NCI-H2171 treated with DMSO at 0.1 percent for 48 hours (cell line): ENCODE measurements around the gene DCLRE1B.

Experiments
- DNase-seq: peaks from one replicate; lab custom pipeline; 2025; lab: John Stamatoyannopoulos, UW

DCLRE1B gene

DNA sequence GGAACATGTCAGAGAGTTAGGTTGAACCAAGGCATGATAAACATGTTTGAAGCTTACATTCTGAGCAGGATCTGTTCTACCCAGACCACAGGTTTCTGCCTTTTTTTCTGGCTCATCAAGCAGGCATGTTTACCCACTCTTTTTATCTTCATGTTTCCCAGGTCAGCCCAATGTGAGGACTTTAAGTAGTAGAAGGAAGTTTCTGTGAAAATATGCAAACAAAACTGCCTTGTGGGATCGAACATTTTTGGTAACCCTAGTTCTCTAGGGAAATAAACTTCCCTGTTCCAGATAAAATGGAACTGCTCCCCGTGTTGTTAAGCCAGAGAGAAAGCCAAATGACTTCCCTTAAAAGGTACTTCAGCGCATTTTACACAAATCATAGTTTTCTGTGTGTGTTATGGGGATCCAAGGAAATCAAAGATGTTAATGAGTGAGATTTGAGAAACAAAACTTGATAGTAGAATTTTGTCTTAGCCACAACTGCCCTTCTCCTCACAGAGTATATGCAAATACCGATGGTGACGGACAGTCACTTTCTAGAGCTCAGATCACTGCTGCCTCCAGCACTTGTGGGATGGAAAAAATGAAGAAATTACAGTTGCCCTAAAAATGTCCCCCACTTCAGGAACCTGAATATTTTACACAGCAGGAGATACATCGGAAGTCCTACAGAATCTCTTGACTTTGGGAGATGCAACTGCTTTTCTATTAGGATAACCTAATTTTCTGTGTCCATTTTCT lies 23.2 kb downstream of the DCLRE1B start:
- peak; percentile 53 for DNase-seq

DNA sequence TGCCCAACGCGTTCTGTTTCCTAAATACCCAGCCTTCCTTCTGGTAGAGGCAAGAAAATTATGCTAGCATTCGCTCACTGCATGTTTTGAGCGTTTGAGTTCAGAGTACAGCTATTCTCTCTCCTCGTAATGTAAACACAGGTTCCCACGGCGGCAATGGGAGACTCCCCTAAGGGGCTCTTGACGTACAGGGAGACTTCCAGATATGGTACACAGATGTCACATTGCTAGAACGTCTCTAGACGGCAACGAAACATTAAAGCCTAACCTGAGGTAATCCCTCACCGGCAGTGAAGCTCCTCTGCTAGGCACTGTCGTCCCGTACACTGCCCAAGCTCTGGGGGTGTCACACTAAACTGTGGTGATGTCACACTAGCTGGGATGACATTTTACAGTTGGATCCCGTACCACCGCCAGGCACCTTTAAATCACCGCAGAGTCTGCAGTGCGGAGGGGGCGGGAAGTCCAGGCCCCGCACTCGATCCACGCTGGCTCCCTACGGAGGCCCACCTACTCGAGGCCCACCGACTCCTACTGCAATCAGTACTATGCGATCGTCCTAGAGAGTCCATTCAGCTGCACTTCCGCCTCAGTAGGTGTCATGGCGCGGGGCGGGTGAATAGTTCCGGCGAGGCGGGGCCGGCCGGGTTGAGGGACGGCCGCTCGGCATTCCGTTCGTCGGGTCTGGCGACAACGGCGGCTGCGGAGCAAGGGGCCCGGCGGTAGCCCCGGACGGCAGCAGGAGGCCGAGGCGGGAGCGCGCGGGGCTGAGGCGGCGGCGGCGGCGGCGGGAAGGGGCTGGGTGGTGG lies 24.0 kb downstream of the DCLRE1B start, which contains the start of gene HIPK1:
TSS of gene HIPK1 (plus strand) at position 384 of the 809 bp plus-strand sequence.
- DNase-seq, result peak; percentile 93

DNA sequence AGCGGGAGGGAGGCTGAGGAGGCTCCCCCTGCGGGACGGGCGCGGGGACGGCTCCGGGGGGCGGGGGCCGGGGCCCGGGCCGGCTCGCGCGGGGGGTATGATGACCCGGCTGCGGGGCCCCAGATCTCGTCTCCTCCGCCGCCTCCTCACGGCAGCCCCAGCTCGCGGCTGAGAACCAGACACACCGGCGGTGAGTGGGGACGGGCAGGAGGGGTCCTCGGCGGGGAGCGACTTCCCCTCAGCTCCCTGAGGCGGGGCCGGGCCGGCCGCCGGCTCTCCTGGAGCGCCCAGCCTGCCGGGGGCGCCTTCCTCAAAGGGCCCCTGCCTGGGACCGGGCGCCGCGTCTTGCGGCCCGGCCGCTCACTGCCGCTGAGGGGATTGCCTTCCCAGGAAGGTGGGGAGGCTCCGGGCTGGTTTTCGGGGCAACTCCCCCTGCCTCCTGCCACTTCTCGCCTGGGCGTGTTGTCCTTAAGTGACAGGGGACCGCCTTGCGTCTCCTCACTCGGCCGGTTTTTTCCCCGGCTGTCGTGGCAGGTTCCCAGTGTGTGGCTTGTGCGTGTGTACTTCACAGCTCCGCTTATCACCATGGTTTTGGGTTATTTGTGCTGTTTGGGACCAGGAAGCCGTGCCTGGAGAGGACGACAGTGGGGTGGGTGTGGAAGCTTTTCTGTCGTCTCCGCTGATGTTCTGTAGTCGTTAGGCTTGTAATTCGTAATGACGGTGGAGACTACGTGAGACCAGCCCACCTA lies 24.8 kb downstream of the DCLRE1B start:
- peak; percentile 33 for DNase-seq

DNA sequence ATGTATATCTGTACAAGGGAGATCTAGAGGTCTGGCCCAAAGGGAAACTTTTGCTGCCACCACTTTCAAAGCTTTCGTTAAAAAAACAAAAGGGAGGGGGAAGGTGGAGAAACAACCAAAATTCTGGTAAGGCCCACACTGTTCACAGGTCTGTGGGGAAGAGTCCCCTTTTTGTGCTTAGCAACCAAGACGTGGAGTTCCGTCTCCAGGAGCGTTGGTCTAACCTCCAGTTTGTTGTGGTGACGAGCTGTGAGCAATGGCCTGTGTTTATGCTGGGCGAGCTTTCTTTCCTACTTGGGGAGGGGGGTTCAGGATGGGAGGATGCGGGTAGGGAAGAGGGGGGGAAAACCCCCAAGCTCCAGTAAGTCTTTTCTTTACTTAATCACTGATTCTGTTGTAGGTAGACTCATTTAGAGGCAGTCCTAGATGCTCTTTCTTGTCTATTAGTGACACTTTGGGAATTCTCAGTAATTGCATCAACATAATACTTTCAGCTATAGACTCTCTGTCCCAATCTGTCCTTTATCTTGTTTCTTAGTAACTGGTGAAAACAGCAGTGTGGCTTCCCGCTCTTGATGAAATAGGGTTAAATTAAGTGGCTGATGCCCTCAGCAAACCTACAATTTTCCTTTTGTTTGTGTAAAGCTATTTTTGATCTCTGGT lies 25.5 kb downstream of the DCLRE1B start:
- DNase-seq, result peak; percentile 24

DNA sequence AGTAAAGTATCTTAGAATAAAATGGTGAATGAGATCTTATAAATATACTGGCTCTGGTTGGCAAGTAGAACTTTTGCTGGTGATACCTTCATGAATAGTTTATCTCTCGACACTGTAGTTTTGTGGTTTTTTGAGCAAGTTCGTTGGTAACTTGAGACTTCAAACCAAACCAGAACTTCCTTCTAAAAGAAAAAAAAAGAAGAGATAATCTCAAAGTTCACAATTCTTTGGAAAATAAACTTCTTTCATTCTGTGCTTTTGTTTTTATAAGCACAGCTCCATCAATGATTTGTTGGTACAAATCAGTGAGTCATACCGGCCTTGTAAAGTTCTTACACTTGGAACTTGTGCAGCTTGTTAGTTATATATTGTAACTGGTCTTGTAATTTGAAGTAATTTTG lies 26.3 kb downstream of the DCLRE1B start:
- DNase-seq, result no peak

DNA sequence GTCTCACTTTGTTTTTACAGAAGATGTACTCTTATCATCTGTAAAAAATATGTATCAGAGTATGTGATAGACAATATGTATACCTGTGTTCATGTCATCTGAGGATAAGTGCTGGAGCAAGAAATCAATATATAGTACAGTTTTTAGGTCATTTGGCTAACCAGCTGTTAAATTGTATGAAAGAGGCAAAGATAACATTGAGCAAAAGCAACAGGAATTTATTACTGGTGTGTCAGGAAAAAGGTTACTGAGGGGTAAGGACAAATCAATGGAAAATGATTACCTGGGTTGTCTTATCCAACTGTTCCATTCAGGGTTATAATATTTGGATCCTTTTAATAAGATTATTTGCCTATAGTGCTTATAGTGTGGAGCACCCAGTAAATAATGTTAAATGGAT lies 28.9 kb downstream of the DCLRE1B start:
- DNase-seq, result no peak

DNA sequence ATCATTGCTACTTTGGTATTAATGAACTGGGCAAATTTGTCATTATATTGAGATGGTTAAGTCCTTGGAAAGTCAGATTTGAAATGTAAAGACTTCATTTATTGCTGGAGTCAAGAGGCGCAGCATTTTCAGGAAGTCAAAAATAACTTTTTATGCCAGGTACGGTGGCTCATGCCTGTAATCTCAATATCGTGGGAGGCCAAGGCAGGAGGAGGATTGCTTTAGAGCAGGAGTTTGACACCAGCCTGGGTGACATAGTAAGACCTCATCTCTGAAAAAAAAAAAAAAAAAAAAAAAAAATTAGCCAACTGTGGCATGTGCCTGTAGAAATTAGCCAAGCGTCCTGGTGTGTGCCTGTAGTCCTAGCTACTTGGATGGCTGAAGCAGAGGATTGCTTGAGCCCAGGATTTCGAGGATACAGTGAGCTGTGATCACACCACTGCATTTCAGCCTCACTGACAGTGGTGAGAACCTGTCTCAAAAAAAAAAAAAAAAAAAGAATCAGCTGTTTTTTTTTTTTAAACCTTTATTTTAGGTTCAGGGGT lies 29.5 kb downstream of the DCLRE1B start:
- no peak for DNase-seq

DNA sequence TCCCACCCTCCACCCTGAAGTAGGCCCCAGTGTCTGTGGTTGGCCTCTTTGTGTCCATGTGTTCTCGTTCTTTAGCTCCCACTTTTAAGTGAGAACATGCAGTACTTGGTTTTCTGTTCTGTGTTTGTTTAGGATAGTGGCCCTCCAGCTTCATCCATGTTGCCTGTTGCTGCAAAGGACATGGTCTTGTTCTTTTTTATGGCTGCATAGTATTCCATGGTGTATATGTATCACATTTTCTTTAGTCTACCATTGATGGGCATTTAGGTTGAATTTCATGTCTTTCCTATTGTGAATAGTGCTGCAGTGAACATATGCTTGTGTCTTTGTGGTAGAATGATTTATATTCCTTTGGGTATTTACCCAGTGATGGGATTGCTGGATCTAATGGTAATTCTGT lies 30.1 kb downstream of the DCLRE1B start:
- no peak for DNase-seq

DNA sequence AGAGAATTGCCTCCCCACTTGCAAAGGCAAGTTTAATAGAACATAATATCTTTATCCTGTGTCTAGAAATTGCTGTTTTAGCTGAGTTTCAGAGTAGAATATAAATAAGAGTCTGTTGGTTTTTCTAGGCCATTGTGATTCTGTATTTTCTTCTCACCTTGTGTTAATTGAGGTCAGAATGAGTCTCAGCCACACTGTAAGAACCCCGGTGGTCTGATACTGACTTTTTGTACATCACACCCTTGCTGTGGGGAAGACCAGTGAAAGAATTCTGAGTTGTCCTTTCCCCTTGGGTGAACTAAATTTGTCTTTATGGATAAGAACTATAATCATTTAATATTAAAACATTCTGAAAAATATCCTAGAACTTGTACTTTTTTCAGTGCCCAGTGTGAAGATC lies 30.8 kb downstream of the DCLRE1B start:
- DNase-seq, result no peak

DNA sequence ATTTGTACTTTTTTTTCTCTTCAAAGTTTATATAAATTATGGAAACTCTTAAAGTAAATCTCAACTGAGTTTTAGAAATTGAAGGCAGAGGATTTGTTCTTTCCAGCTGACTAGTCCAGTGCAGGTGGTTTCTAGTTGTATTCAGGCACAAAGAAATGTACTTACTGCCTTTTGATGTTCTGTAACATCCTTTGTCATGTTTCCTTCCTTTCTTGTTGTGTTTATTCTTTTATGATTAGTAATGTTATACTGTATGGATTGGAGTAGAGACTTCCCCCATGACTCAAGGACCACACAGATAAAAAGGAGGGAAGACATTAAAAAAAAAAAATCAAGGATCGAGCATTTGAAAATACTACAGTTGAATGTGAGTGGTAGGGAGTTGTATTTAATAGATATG lies 32.0 kb downstream of the DCLRE1B start:
- DNase-seq, result no peak

DNA sequence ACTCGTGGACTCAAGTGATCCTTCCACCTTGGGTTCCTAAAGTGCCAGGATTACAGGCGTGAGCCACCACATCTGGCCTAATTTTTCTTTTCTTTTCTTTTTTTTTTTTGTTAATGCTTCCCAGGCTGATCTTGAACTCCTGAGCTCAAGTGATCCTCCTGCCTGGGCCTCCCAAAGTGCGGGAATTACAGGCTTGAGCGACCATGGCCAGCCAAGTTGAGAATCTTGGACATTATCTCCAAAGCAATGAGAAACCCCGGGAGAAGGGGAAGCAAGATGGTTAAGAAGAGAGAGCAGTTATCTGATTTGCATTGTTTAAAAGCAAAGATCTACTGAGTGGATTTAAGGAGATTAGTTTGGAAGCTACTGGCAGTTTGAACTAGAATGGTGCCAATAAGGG lies 33.1 kb downstream of the DCLRE1B start:
- no peak for DNase-seq

DNA sequence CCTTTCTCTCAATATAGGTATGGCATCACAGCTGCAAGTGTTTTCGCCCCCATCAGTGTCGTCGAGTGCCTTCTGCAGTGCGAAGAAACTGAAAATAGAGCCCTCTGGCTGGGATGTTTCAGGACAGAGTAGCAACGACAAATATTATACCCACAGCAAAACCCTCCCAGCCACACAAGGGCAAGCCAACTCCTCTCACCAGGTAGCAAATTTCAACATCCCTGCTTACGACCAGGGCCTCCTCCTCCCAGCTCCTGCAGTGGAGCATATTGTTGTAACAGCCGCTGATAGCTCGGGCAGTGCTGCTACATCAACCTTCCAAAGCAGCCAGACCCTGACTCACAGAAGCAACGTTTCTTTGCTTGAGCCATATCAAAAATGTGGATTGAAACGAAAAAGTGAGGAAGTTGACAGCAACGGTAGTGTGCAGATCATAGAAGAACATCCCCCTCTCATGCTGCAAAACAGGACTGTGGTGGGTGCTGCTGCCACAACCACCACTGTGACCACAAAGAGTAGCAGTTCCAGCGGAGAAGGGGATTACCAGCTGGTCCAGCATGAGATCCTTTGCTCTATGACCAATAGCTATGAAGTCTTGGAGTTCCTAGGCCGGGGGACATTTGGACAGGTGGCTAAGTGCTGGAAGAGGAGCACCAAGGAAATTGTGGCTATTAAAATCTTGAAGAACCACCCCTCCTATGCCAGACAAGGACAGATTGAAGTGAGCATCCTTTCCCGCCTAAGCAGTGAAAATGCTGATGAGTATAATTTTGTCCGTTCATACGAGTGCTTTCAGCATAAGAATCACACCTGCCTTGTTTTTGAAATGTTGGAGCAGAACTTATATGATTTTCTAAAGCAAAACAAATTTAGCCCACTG lies 35.5 kb downstream of the DCLRE1B start:
- DNase-seq, result no peak

DNA sequence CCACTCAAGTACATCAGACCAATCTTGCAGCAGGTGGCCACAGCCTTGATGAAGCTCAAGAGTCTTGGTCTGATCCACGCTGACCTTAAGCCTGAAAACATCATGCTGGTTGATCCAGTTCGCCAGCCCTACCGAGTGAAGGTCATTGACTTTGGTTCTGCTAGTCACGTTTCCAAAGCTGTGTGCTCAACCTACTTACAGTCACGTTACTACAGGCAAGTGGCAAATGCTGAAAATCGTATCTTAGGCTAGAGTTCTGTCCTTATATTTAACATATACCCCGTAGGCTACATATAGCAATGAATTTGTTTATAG lies 36.1 kb downstream of the DCLRE1B start:
- no peak for DNase-seq

DNA sequence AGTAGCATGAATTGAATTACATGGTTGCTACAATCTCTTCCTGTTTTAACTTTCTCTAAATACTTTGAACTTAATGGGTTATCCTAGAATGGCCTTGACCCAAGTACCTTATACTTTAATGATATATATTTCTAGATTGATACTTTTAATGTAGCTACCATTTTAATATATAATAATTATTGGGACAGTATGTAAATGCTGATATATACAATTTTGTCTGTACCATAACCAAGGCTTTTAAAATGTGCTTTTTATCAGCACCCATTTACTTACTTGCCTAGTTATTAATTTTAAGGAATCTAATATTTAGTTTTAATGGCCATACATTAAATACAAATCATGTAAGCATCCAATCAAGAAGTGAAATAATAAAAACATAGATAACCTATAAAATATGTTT lies 37.4 kb downstream of the DCLRE1B start:
- DNase-seq, result no peak

DNA sequence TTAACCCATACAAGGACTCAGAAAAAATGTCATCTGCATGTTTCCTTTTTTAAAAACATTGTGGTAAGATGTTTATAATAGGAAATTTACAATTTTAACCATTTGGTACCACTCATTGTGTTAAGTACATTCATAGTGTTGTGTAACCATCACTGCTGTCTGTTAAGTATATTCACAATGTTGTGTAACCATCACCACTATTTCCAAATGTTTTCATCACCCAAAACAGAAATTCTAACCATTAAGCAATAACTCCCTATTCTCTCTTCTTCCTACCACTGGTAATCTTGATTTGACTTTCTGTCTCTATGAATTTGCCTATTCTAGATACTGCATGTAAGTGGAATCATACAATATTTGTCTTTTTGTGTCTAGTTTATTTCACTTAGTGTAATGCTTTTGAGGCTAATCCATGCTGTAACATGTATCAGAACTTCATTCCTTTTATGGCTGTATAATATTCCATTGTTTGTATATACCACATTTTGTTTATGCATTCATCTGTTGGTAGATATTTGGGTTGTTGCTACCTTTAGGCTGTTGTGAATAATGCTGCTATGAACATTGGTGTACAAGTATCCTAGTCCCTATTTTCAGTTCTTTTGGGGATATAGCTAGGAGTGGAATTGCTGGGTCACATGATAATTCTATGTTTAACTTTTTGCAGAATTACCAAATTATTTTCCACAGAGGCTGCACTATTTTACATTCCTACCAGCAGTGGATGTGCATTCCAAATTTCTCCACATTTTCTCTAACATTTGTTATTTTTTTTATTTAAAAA lies 38.1 kb downstream of the DCLRE1B start:
- DNase-seq, result no peak

DNA sequence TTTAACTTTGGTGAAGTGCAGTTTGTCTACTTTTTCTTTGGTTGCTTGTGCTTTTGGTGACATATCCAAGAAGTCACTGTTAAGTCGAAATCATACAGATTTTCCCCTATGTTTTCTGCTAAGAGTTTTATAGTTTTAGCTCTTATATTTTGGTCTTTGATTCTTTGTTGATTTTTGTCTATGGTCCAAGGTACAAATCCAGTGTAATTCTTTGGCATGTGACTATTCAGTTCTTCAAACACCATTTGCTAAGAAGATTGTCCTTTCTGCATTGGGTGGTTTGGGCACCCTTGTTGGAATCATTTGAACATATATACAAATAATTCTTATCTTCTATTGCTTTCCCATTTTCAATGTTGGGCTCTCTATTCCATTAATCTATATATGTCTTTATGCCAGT lies 40.2 kb downstream of the DCLRE1B start:
- no peak for DNase-seq

DNA sequence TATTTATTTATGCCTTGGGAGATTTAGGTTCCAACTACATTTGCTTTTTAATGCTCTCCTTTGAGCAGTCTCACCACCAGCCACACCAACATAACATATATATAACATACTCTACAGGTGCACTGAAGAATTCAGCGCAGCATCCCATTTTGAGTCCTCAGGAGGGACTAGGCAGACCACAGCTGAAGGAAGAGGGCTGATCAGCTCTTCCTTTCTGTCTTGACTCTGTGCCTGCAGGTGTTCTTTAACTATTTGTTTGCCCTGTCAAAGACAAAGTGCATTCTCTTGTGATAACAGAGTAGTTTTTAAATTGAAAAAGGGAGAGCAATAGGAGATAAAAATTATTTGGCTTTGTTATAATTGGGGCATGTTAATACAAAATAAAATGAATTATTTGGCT lies 41.0 kb downstream of the DCLRE1B start:
- no peak for DNase-seq

DNA sequence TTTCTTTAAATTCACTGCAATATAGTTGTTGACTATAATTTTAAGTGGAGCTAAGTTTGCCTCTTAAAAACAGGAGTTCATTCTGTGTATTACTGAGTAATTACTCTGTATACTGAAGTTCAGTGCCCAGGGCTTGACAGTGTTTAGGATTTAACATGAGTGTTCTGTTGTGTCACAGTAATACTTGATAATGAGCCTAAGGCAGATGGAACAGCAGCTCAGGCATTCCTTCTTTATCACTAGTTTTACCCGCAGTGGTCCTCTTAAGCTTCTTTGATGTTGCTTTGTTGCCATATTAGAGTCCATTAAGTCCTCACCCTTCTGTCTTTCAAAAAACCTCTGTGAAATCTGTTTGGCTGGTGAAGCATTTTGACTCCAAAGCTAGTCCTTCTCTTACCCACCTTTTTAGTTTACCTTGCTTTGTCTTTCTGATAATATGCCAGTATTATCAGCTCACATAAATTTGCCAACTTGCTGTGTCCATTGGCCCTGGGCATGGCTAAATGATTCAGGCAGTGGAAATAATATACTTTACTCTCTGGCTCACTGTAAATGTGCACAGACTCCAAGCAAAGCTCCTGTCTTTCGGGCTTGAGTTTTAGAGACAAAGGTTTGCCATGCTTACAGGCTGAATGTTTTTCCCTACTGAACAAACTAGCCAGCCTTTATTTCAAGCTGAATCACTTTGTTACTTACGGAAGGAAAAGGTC lies 41.7 kb downstream of the DCLRE1B start:
- no peak for DNase-seq

DNA sequence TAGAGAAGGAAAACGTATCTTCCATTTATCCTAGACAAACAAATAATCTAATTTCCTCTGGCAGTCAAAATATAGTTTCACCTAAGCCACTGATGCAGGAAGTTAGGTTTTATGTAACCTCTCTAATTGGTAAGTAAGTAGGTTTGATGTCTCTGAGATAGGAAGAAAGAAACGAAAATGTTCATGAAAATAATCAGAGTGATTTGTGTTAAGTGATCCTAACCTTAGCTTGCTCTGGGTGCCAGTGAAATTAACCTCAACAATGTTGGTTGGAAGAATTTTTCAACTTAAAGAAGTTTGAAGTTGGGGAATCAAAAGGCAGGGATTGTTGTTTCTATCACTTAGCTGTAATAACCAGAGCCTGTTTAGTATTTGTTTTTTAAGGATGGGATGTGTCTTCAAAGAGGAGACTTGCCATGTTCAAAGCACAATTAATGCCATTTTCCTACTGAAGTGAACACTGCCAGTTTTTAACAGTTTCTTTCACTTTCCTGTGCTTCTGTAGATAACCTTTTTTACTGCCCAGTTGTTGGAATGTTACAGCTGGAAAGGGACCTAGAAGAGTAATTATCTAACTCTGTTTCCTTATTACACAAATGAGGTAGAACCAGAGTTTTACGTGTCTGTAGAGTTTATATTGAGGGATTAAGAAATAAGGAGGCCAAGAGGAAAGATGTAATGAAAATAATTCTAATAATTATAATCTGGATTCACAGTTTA lies 42.4 kb downstream of the DCLRE1B start:
- no peak for DNase-seq
